B cell (primary cell): ENCODE results near the gene LTBP2. TPM values are rescaled to one million over a fixed set of nuclear protein-coding genes. Genes with fewer than 3 reads are reported as not detected.
A peak's percentile ranks its signal among the peaks of the same experiment; 100 is the strongest.

Source experiments
- ATAC-seq: fragments of 200-7000 bp; cut with Tn5 transposase; one replicate; pipeline ENCODE4 v1.10.0; 2021; ENCODE audit warnings: low read depth, mild to moderate bottlenecking, moderate number of reproducible peaks, moderate library complexity
- CTCF ChIA-PET: fragments of 350-600 bp; sonication (Branson Sonifier 250); formaldehyde crosslinking; loops from one replicate; lab custom pipeline; 2021; ENCODE audit warnings: antibody characterized with exemption, inconsistent platforms; lab: Charles Lee
- POLR2A ChIA-PET: fragments of 350-600 bp; sonication (Branson Sonifier 250); formaldehyde crosslinking; loops from one replicate; lab custom pipeline; 2021; ENCODE audit warnings: antibody characterized with exemption; lab: Charles Lee
- DNase-seq: peaks from one replicate; pipeline ENCODE4 v3.0.0; 2013
- H2AFZ ChIP-seq: 2 replicates; pipeline ENCODE4 v1.6.1; 2012; ENCODE audit warnings: mild to moderate bottlenecking, low read depth, low read length; ENCODE audit not compliant: insufficient read depth, poor library complexity, severe bottlenecking
- H3K27ac ChIP-seq, 2 donors: 1 replicate in 1 of 2; 2 replicates in 1 of 2; pipeline ENCODE4 v1.5.1; 2012 to 2013; ENCODE audit warnings: low read length in 2 of 2, mild to moderate bottlenecking in 2 of 2, moderate library complexity in 1 of 2
- H3K27me3 ChIP-seq, 4 experiments: fragments of 200-600 bp in 1 of 4; sonication (generic) in 1 of 4; replicated peaks in 1 of 4; 1 replicate in 2 of 4; 2 replicates in 2 of 4; pipeline versions ENCODE4 v1.6.1 to v1.7.0; 2013 to 2016; ENCODE audit warnings: low read length in 3 of 4, mild to moderate bottlenecking in 2 of 4, mixed read lengths in 1 of 4, moderate library complexity in 1 of 4; ENCODE audit not compliant: insufficient read depth in 4 of 4, control insufficient read depth in 3 of 4; ENCODE audit errors: control extremely low read depth in 1 of 4
- H3K36me3 ChIP-seq, 2 experiments: replicated peaks in 1 of 2; 1 replicate in 1 of 2; 2 replicates in 1 of 2; pipeline versions ENCODE4 v1.6.1 to v1.7.1; 2013; ENCODE audit warnings: low read length in 1 of 2; ENCODE audit not compliant: insufficient read depth in 2 of 2, control insufficient read depth in 1 of 2; ENCODE audit errors: control extremely low read depth in 1 of 2, extremely low read depth in 1 of 2
- H3K4me1 ChIP-seq, 2 donors: fragments of 200-600 bp in 1 of 2; sonication (generic) in 1 of 2; 1 replicate in 1 of 2; 2 replicates in 1 of 2; pipeline versions ENCODE4 v1.5.1 to v1.6.1; 2013 to 2017; ENCODE audit warnings: low read length in 2 of 2; ENCODE audit not compliant: control insufficient read depth in 2 of 2, insufficient read depth in 2 of 2
- H3K4me2 ChIP-seq: replicated peaks from 2 replicates; pipeline ENCODE3; 2012; ENCODE audit warnings: mild to moderate bottlenecking, low read depth, low read length; ENCODE audit not compliant: poor library complexity, severe bottlenecking
- H3K4me3 ChIP-seq, 5 experiments: fragments of 200-600 bp in 1 of 5; sonication (generic) in 1 of 5; 1 replicate in 3 of 5; 2 replicates in 2 of 5; pipeline versions ENCODE4 v1.5.1 to v1.7.0; 2011 to 2016; ENCODE audit warnings: low read length in 4 of 5, mild to moderate bottlenecking in 4 of 5, low read depth in 2 of 5, control low read depth in 1 of 5, moderate library complexity in 1 of 5; ENCODE audit not compliant: insufficient read depth in 1 of 5; ENCODE audit errors: control extremely low read depth in 1 of 5, extremely low read depth in 1 of 5
- H3K79me2 ChIP-seq: fragments of 200-600 bp; sonication (generic); one replicate; pipeline ENCODE4 v1.6.0; 2016; ENCODE audit warnings: low read length; ENCODE audit not compliant: control insufficient read depth, insufficient read depth
- H3K9ac ChIP-seq: fragments of 200-600 bp; sonication (generic); 2 replicates; pipeline ENCODE4 v1.6.1; 2017; ENCODE audit warnings: mild to moderate bottlenecking, low read length, moderate library complexity
- H3K9me3 ChIP-seq, 3 donors: one replicate each; pipeline versions ENCODE4 v1.6.1 to v1.7.1; 2013; ENCODE audit warnings: low read length in 2 of 3; ENCODE audit not compliant: control insufficient read depth in 2 of 3, insufficient read depth in 1 of 3; ENCODE audit errors: control extremely low read depth in 1 of 3
- H4K20me1 ChIP-seq: 2 replicates; pipeline ENCODE4 v1.6.0; 2012; ENCODE audit warnings: mild to moderate bottlenecking, low read length; ENCODE audit not compliant: insufficient read depth, control insufficient read depth, poor library complexity, severe bottlenecking
- H3K27ac Mint-ChIP-seq: one replicate; pipeline ENCODE4 v1.8.0; 2021; ENCODE audit warnings: mixed read lengths
- H3K27me3 Mint-ChIP-seq: one replicate; pipeline ENCODE4 v1.8.0; 2021; ENCODE audit warnings: mixed read lengths
- H3K4me1 Mint-ChIP-seq: one replicate; pipeline ENCODE4 v1.8.0; 2021; ENCODE audit warnings: mixed read lengths
- H3K4me3 Mint-ChIP-seq: one replicate; pipeline ENCODE4 v1.8.0; 2021; ENCODE audit warnings: mixed read lengths
- H3K9me3 Mint-ChIP-seq: one replicate; pipeline ENCODE4 v1.8.0; 2022; ENCODE audit warnings: mixed read lengths; ENCODE audit not compliant: insufficient read depth
- EZH2 ChIP-seq: IDR thresholded peaks from 2 replicates; pipeline ENCODE4 v1.6.1; 2012; ENCODE audit warnings: borderline replicate concordance, low read depth, mild to moderate bottlenecking, moderate library complexity, low read length; ENCODE audit not compliant: insufficient read depth, poor library complexity, severe bottlenecking
- WGBS: methylation state at CpG from one replicate; pipeline ENCODE4 v1.1.5; 2013; ENCODE audit warnings: missing lambda C conversion rate; ENCODE audit not compliant: insufficient coverage; 5-methylcytosine and 5-hydroxymethylcytosine counted together
- intact Hi-C: fragments of 100-400 bp; cut with micrococcal nuclease; formaldehyde crosslinking; loops from one replicate; pipeline ENCODE4 v1.10.0; 2022
- polyA plus RNA-seq: library from polyadenylated mRNA; depleted of rRNA; stranded (reverse); fragments of >200 nt; gene quantifications from 2 replicates; pipeline ENCODE4 v1.2.3, GENCODE V29; 2012
- total RNA-seq, 2 donors: library from RNA; stranded (reverse); fragments of 120-200 nt in 1 of 2; gene quantifications; 1 replicate in 1 of 2; 2 replicates in 1 of 2; pipeline versions ENCODE4 v1.2.3 to v1.2.4, GENCODE V29; 2013 to 2022
- TF ChIP-seq, protein P1 (sequence below): fragments of 200-600 bp; IDR thresholded peaks from one replicate; pipeline ENCODE4 v1.8.0; 2022; ENCODE audit warnings: antibody characterized with exemption, mild to moderate bottlenecking

LTBP2 gene
- total and polyA plus RNA-seq, 2 donors (not counting 1 experiment from before 2014, with no cell fraction given): 0.12 to 0.22 TPM

DNA sequence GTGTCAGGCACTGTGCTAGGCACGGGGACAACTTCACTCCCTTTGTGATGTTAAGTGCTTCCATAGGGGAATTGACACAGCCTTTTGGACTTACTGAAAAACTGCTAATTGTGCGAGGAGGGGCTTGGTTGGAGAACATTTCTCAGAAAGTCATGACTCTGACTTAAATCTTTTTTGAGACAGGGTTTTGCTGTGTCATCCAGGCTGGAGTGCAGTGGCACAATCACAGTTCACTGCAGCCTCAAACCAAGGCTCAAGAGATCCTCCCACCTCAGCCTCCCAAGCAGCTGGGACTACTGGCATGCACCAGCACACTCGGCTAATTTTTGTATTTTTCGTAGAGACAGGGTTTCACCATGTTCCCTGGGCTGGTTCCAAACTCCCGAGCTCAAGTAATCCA is 10.2 kb upstream of the LTBP2 start:
- Histone ChIP-seq H2AFZ (no peak overlapping the region), H3K27ac (no peak overlapping the region), H3K36me3 (no peaks in the 10 kb centered on the region), H3K4me1 (peaks cover 21 to 26% of the 10 kb centered on the region in 2 donors), H3K4me2 (no peak overlapping the region), H3K79me2 (no peaks in the 10 kb centered on the region), H3K9me3 (no peaks in the 10 kb centered on the region), H3K4me3 (no peak overlapping the region), H3K9ac (no peak overlapping the region), H3K27me3 (peaks cover 0 to 3% (median 0%) of the 10 kb centered on the region in 4 experiments), H4K20me1 (no peaks in the 10 kb centered on the region)
- TF ChIP-seq EZH2: no peak
- TF ChIP-seq, protein P1, sequence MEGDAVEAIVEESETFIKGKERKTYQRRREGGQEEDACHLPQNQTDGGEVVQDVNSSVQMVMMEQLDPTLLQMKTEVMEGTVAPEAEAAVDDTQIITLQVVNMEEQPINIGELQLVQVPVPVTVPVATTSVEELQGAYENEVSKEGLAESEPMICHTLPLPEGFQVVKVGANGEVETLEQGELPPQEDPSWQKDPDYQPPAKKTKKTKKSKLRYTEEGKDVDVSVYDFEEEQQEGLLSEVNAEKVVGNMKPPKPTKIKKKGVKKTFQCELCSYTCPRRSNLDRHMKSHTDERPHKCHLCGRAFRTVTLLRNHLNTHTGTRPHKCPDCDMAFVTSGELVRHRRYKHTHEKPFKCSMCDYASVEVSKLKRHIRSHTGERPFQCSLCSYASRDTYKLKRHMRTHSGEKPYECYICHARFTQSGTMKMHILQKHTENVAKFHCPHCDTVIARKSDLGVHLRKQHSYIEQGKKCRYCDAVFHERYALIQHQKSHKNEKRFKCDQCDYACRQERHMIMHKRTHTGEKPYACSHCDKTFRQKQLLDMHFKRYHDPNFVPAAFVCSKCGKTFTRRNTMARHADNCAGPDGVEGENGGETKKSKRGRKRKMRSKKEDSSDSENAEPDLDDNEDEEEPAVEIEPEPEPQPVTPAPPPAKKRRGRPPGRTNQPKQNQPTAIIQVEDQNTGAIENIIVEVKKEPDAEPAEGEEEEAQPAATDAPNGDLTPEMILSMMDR: no peak
- H3K27me3 Mint-ChIP-seq: no peaks in the 10 kb centered on the region
- H3K9me3 Mint-ChIP-seq: no peaks in the 10 kb centered on the region
- CTCF ChIA-PET: interaction anchor here (1.8 kb wide), 1 partner anchor 10 kb away, joined by 9 read pairs; the partner anchor contains the start of gene LTBP2
- 100% methylated on average over 2 of the region's 5 CpGs for WGBS
- H3K4me3 Mint-ChIP-seq: no peak overlapping the region
- ATAC-seq (no peak), DNase-seq (no peak)
- peaks cover 29% of the 10 kb centered on the region for H3K4me1 Mint-ChIP-seq
- no peak overlapping the region for H3K27ac Mint-ChIP-seq
- POLR2A ChIA-PET: no interaction called here
- intact Hi-C loops: no loop called here

DNA sequence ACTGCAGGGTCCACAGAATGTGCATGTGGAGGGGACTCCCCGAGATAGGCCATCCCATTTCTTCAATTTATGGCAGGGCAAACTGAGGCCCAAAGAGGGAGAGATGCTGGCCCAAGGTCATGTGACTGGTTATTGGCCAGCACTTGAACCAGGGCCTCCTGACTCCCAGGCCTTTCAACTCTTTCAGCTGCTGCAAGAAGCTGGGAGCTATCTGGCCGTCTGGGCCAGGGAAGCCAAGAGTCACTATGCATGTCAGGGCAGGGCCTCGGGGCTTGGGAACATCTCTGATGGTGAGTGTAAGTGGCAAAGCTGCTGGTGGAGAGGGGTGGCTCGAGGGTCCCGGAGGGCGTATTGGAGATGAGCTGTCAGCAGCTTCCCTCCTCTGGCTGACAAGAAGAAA is 9.5 kb upstream of the LTBP2 start:
- peaks cover 21 to 22% of the 10 kb centered on the region in 2 donors for H3K4me1 ChIP-seq
- H3K9ac ChIP-seq: no peak overlapping the region
- peak overlapping the region; percentile 41 for H3K27ac Mint-ChIP-seq
- no peak overlapping the region for H3K4me2 ChIP-seq
- H2AFZ ChIP-seq: no peak overlapping the region
- H3K9me3 Mint-ChIP-seq: no peaks in the 10 kb centered on the region
- POLR2A ChIA-PET: no interaction called here
- H4K20me1 ChIP-seq: no peaks in the 10 kb centered on the region
- CTCF ChIA-PET: interaction anchor here (1.8 kb wide), 1 partner anchor 9 kb away, joined by 9 read pairs; the partner anchor contains the start of gene LTBP2
- WGBS: 96% methylated on average over 6 of the region's 6 CpGs
- H3K4me3 ChIP-seq: no peak overlapping the region
- H3K79me2 ChIP-seq: no peaks in the 10 kb centered on the region
- no peak overlapping the region for H3K4me3 Mint-ChIP-seq
- H3K4me1 Mint-ChIP-seq: peaks cover 27% of the 10 kb centered on the region
- no peak overlapping the region for H3K27ac ChIP-seq
- H3K36me3 ChIP-seq: no peaks in the 10 kb centered on the region
- DNase-seq (no peak), ATAC-seq (no peak)
- TF ChIP-seq, protein P1: no peak
- no peak for TF ChIP-seq EZH2
- H3K27me3 ChIP-seq: peaks cover 0 to 3% (median 0%) of the 10 kb centered on the region in 4 experiments
- intact Hi-C loops: no loop called here
- H3K27me3 Mint-ChIP-seq: peaks cover under 1% of the 10 kb centered on the region
- no peaks in the 10 kb centered on the region for H3K9me3 ChIP-seq
